Measurements from ENCODE around the gene CPNE2. TPM values are rescaled to one million over a fixed set of nuclear protein-coding genes. Genes with fewer than 3 reads are reported as not detected.
"Not testable (repeated sequence)": the region's sequence is repeated elsewhere in the genome, so short reads cannot be mapped to it uniquely, and the experiment has no call there.

The CPNE2 gene
- total RNA-seq, 3 donors from 2014 or later = 48.7 to 77.0 (median 52.5) TPM

GRCh38 chr16:57058291-57058861 is 34.0 kb upstream of the CPNE2 start:
- intact Hi-C loops (cut with DNase I, micrococcal nuclease) = no loop called here
- ATAC-seq (no peak), DNase-seq (no peak)
- H3K4me1 ChIP-seq (ENCODE audit: low read depth) = no peaks in the 10 kb centered on the region
- no peak overlapping the region for H3K4me3 ChIP-seq
- TF ChIP-seq CTCF (IDR thresholded peaks at IDR 0.05) = no peak
- H3K36me3 ChIP-seq (ENCODE audit: low read depth) = peaks cover 6% of the 10 kb centered on the region
- H3K9me3 ChIP-seq = no peaks in the 10 kb centered on the region

GRCh38 chr16:57060323-57061083 is 31.9 kb upstream of the CPNE2 start:
- Histone ChIP-seq H3K4me1 (ENCODE audit: low read depth) (no peaks in the 10 kb centered on the region), H3K36me3 (ENCODE audit: low read depth) (peaks cover 4% of the 10 kb centered on the region), H3K4me3 (no peak overlapping the region), H3K9me3 (no peaks in the 10 kb centered on the region)
- no peak for TF ChIP-seq CTCF (IDR thresholded peaks at IDR 0.05)
- peak; percentile 6 for ATAC-seq
- intact Hi-C loops (cut with DNase I, micrococcal nuclease) = no loop called here
- no peak for DNase-seq

GRCh38 chr16:57061084-57061905 is 31.1 kb upstream of the CPNE2 start:
- no peak for TF ChIP-seq CTCF (IDR thresholded peaks at IDR 0.05)
- intact Hi-C loops (cut with DNase I, micrococcal nuclease) = no loop called here
- Histone ChIP-seq H3K36me3 (ENCODE audit: low read depth) (peaks cover 4% of the 10 kb centered on the region), H3K9me3 (no peaks in the 10 kb centered on the region), H3K4me1 (ENCODE audit: low read depth) (no peaks in the 10 kb centered on the region), H3K4me3 (no peak overlapping the region)
- ATAC-seq = peak; percentile 31
- peak in 2 of 3 donors; percentile 14 to 67 for DNase-seq

GRCh38 chr16:57062329-57062728 is 30.1 kb upstream of the CPNE2 start:
- DNase-seq (no peak), ATAC-seq (no peak)
- Histone ChIP-seq H3K9me3 (no peaks in the 10 kb centered on the region), H3K36me3 (ENCODE audit: low read depth) (peaks cover 4% of the 10 kb centered on the region), H3K4me1 (ENCODE audit: low read depth) (no peaks in the 10 kb centered on the region), H3K4me3 (no peak overlapping the region)
- intact Hi-C loops (cut with DNase I, micrococcal nuclease) = no loop called here
- no peak for TF ChIP-seq CTCF (IDR thresholded peaks at IDR 0.05)

- intact Hi-C loops (cut with DNase I, micrococcal nuclease); ATAC-seq; H3K4me1 ChIP-seq (ENCODE audit: low read depth); H3K36me3 ChIP-seq (ENCODE audit: low read depth); H3K9me3 ChIP-seq; DNase-seq; H3K4me3 ChIP-seq: not testable (repeated sequence)
Observed at GRCh38 chr16:57063189-57063588, 29.2 kb upstream of the CPNE2 start.

GRCh38 chr16:57064995-57065394 is 27.4 kb upstream of the CPNE2 start:
- H3K4me3 ChIP-seq = no peak overlapping the region
- ATAC-seq (no peak), DNase-seq (no peak)
- peaks cover 4% of the 10 kb centered on the region for H3K36me3 ChIP-seq (ENCODE audit: low read depth)
- no peaks in the 10 kb centered on the region for H3K9me3 ChIP-seq
- TF ChIP-seq CTCF (IDR thresholded peaks at IDR 0.05) = no peak
- no peaks in the 10 kb centered on the region for H3K4me1 ChIP-seq (ENCODE audit: low read depth)
- intact Hi-C loops (cut with DNase I, micrococcal nuclease) = no loop called here
